Kidney (tissue), 14 donors: ENCODE results near the gene KIRREL3. TPM values are rescaled to one million over a fixed set of nuclear protein-coding genes. Genes with fewer than 3 reads are reported as not detected.

Experiments
- DNase-seq, 5 donors: peaks; one replicate each; pipeline ENCODE4 v3.0.0-alpha.2; 2013 to 2020
- FAIRE-seq: peaks from 2 replicates; lab custom pipeline; 2012; peaks lifted over from hg19 to GRCh38; lab: Jason Lieb, UNC
- H3K27ac ChIP-seq, 2 donors: one replicate each; pipeline ENCODE4 v1.7.0; 2013; ENCODE audit warnings: low read depth in 2 of 2, low read length in 2 of 2, inconsistent platforms in 1 of 2
- H3K27me3 ChIP-seq: one replicate; pipeline ENCODE4 v1.7.1; 2013; ENCODE audit warnings: low read length, inconsistent platforms; ENCODE audit not compliant: control insufficient read depth, insufficient read depth
- H3K36me3 ChIP-seq, 3 donors: one replicate each; pipeline versions ENCODE4 v1.7.0 to v1.7.1; 2013; ENCODE audit warnings: low read length in 3 of 3, control low read depth in 1 of 3, inconsistent platforms in 1 of 3; ENCODE audit not compliant: insufficient read depth in 3 of 3, control insufficient read depth in 2 of 3
- H3K4me1 ChIP-seq, 3 donors: one replicate each; pipeline versions ENCODE4 v1.7.0 to v1.7.1; 2013; ENCODE audit warnings: low read length in 3 of 3, inconsistent platforms in 1 of 3, low read depth in 1 of 3; ENCODE audit not compliant: control insufficient read depth in 2 of 3, insufficient read depth in 2 of 3
- H3K4me3 ChIP-seq, 3 donors: one replicate each; pipeline versions ENCODE4 v1.7.0 to v1.8.1; 2013; ENCODE audit warnings: low read length in 3 of 3, control low read depth in 1 of 3, inconsistent platforms in 1 of 3
- H3K9ac ChIP-seq, 3 donors: one replicate each; pipeline versions ENCODE4 v1.7.0 to v1.7.1; 2013; ENCODE audit warnings: low read length in 3 of 3, control low read depth in 1 of 3, inconsistent platforms in 1 of 3
- H3K9me3 ChIP-seq, 3 donors: one replicate each; pipeline versions ENCODE4 v1.7.0 to v1.7.1; 2013; ENCODE audit warnings: low read length in 3 of 3, control low read depth in 1 of 3, inconsistent platforms in 1 of 3; ENCODE audit not compliant: control insufficient read depth in 2 of 3, insufficient read depth in 1 of 3
- CTCF ChIP-seq: IDR thresholded peaks from 3 replicates; pipeline ENCODE4 v1.5.1; 2012; ENCODE audit warnings: mild to moderate bottlenecking, moderate library complexity, borderline replicate concordance; ENCODE audit not compliant: insufficient read depth; ENCODE audit errors: extremely low read depth
- intact Hi-C: fragments of 100-400 bp; cut with DNase I; formaldehyde crosslinking; loops from one replicate; pipeline ENCODE4 v1.11.1; 2022
- polyA plus RNA-seq: library from polyadenylated mRNA; stranded (reverse); fragments of 350-450 nt; fragmentation: Illumina TruSeq; extraction: RNeasy Lipid Tissue Mini Kit (QIAGEN cat#74804); gene quantifications from one replicate; pipeline ENCODE4 v1.2.3, GENCODE V29; 2014; ENCODE audit warnings: low read depth, low replicate concordance; ENCODE audit not compliant: insufficient read depth
- total RNA-seq: library from RNA; stranded (reverse); fragmentation: NEBNext Ultra II Directional; extraction: Animal tissue kit (Norgen Biotek cat#: 25700); gene quantifications from one replicate; pipeline ENCODE4 v1.2.1, GENCODE V29; 2021
- donor health status: control.
- donor health status: control.
- donor health status: control.
- donor health status: control.
- donor health status: control.
- donor health status: DM: yes; HTN: yes; CAD: no.
- donor health status: Normal renal cell carcinoma (clear cell type).

Gene KIRREL3
- total and polyA plus RNA-seq, 2 donors from 2014 or later: 0.19 to 0.22 TPM

GRCh38 chr11:126475014-126475991 lies 525.3 kb downstream of the KIRREL3 start:
- no peak for FAIRE-seq

GRCh38 chr11:126474220-126474619 lies 526.4 kb downstream of the KIRREL3 start:
- H3K4me3 ChIP-seq: no peak overlapping the region
- no peak overlapping the region for H3K27ac ChIP-seq
- TF ChIP-seq CTCF: no peak
- no peak for DNase-seq
- no peaks in the 10 kb centered on the region for H3K27me3 ChIP-seq
- no peak overlapping the region for H3K9ac ChIP-seq
- peaks cover 0 to 3% (median 0%) of the 10 kb centered on the region in 3 donors for H3K4me1 ChIP-seq
- H3K9me3 ChIP-seq: peaks cover 0 to 2% (median 0%) of the 10 kb centered on the region in 3 donors
- FAIRE-seq: no peak
- intact Hi-C loops: no loop called here
- no peaks in the 10 kb centered on the region for H3K36me3 ChIP-seq

More at GRCh38 chr11:126475014-126475991, 525.3 kb downstream of the KIRREL3 start:
- Histone ChIP-seq H3K4me3 (no peak overlapping the region), H3K4me1 (peaks cover 0 to 3% (median 0%) of the 10 kb centered on the region in 3 donors), H3K27me3 (no peaks in the 10 kb centered on the region), H3K36me3 (no peaks in the 10 kb centered on the region), H3K9ac (no peak overlapping the region), H3K27ac (no peak overlapping the region), H3K9me3 (peaks cover 0 to 2% (median 0%) of the 10 kb centered on the region in 3 donors)
- intact Hi-C loops: no loop called here
- peak in 1 of 5 donors; percentile 82 for DNase-seq
- no peak for TF ChIP-seq CTCF

GRCh38 chr11:126473269-126473668 lies 527.3 kb downstream of the KIRREL3 start:
- Histone ChIP-seq H3K9ac (no peak overlapping the region), H3K27me3 (no peaks in the 10 kb centered on the region), H3K27ac (no peak overlapping the region), H3K4me1 (peaks cover 0 to 5% (median 0%) of the 10 kb centered on the region in 3 donors), H3K9me3 (no peaks in the 10 kb centered on the region), H3K4me3 (no peak overlapping the region), H3K36me3 (no peaks in the 10 kb centered on the region)
- intact Hi-C loops: no loop called here
- no peak for FAIRE-seq
- no peak for DNase-seq
- TF ChIP-seq CTCF: no peak
